Superior temporal gyrus (tissue), 1 donor: Measurements from ENCODE around the gene CPTP.

ENCODE experiments used
- DNase-seq: peaks from one replicate; pipeline ENCODE4 v3.0.0-alpha.2; 2016; ENCODE audit errors: extremely low spot score

CPTP gene

DNA sequence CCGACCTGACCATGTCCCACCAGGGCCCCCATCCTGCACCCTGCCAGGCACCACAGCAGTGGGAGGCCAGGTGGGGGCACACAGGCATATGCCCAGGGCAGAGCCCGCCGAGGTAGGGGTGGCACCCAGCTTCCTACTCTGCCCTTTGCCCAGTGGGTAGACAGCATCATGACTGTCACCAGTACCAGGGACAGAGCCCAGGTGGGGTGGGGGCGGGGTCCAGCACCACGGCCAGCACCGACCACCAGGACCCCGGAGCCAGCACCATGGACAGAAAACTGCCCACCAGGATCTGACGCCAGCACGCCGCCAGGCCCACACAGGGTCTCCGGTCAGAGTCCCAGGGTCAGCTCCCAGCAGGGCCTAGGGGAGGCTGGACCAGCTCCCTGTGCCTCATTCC is 10.2 kb downstream of the CPTP start:
- no peak for DNase-seq

DNA sequence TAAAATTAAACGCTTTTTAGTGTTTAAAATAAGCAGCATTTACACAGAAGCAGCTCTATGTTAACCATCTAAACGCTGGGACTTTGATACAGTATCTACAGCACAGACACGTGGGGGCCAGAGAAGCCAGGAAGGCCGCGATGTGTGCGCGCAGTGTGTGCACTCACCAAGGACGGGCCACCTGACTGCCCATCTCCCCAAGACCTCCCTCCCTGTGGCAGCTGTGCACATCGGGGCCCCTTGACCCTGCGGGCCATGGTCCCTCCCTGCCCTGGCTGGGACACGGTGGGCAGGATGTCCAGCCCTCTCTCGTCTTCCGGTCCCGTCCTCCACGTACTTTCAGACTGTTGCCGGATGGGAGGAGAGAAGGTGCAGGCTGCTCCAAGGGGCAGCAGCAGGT is 10.7 kb downstream of the CPTP start:
- DNase-seq = no peak

DNA sequence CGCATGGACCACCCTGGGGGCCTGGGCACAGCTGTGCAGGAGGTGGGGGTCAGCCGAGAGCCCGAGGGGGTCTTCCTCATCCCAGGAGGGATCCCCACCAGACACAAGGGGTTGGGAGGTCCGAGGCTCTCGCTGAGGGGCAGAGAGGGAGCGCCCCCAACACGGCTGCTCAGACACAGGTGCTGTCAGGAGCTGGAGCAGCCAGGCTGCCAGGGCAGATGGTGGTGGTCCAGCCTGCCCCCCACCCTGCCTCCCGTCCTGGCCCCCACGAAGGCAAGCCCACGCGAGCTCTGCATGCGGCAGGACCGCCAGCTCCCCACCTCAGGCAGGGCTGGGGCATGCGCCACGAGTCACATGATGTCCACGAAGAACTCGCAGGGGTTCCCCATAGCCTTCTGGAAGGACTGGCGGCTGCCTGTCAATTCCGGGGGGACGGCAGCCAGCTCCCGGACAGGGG is 11.2 kb downstream of the CPTP start:
- DNase-seq = no peak

DNA sequence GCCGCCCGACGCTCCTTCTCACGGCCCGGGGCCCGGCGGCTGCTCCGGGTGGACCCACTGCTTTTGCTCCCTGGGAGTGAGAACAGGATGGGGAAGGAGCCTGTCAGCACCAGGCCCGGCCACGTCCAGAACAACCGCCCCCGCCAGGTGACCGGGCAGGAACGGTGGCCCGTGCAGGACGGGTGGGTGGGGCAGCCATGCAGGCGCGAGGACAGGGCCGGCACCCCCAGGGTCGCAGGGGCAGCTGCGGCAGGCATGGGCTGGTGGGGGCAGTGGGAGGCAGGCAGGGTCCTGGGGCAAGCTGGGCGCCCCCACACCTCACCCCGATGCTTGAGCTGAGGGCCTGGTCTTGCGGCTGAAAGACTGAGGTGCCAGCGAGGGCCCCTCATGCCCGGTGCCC is 11.8 kb downstream of the CPTP start:
- no peak for DNase-seq

- DNase-seq = no peak
Observed at GRCh38 chr1:1336931-1337792, 12.6 kb downstream of the CPTP start.

- no peak for DNase-seq
Observed at GRCh38 chr1:1337793-1338147, 13.2 kb downstream of the CPTP start.

- DNase-seq = no peak
Observed at GRCh38 chr1:1338278-1338677, 13.7 kb downstream of the CPTP start.

GRCh38 chr1:1340185-1340584 is 15.6 kb downstream of the CPTP start:
- DNase-seq = no peak

- DNase-seq = no peak
Observed at GRCh38 chr1:1340791-1341548, 16.4 kb downstream of the CPTP start.

DNA sequence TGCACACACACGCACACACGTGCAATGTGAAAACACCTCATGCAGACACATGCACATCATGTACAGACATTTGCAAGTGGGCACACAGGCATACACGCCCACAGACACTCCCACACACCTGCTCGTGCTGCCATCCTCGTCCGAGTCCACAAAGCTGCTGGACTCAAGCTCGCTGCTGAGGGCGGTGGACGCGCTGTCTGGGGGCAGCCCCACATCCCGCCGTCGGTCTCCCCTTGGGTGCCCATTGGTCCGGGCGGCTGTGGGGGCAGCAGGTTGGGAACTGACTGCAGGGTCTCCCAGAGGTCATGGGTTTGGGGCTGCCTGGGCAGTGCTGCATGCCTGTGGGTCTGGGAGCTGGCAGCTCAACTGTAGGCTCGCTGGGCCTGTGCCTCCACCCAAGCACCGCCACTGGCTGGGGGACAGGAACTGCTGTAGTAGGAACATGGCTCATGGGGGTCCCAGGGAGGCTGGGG is 17.0 kb downstream of the CPTP start:
- no peak for DNase-seq

GRCh38 chr1:1342061-1342562 is 17.5 kb downstream of the CPTP start:
- no peak for DNase-seq

DNA sequence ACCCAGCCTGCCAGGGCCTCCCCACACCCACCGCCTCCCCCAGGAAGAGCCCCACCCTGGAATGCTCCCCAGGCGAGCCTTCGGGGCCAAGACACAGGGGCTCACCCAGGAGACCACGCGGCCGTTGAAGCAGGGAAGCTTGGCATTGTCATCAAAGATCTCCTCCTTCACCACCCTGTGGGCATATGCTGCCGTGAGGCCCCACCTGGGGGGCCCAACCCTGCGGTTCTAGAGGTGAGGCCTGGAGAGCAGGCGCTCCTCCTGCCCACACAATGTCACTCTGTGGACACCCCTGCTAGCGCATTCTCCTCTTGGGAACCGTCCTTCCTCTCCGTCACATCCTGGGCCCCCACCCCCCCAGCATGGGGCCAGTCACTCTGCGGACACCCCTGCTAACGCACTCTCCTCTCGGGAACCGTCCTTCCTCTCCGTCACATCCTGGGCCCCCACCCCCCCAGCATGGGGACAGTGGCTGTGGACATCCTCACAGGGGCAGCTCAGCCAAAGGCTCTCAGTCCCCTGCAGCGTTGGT is 18.0 kb downstream of the CPTP start:
- DNase-seq = no peak

- DNase-seq = no peak
Observed at GRCh38 chr1:1343811-1344421, 19.3 kb downstream of the CPTP start.

- DNase-seq = no peak
Observed at GRCh38 chr1:1344655-1345361, 20.2 kb downstream of the CPTP start.

GRCh38 chr1:1345384-1345783 is 20.8 kb downstream of the CPTP start:
- no peak for DNase-seq

DNA sequence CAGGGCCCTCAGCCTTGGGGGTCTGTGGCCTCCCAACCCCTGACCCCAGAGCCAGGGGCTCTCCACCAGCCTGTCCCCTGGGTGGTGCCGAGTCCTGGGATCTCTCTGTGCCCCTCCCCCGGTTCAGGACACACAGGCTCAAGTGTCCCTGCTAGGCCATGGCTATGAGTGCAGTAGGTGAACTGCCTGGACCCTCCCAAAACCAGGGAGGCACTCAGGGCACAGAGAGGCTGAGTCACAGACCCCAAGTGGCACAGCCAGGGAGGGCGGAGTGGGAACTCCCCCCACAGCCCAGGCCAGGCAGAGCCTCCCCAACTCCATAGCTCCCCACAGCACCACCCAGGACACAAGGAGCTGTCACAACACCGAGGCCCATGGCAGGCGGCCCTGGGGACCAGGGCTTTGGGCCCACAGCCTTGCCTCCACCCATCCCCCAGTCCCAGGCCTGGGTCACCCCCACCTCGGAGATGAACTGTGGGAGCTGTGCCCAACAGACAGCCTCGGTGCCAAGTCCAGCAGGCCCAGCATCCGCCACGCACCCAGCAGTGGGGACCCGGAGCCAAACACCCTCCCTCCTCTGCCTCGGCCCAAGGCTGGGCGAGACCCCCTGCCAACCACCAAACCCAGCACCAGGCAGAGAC is 21.4 kb downstream of the CPTP start:
- no peak for DNase-seq

DNA sequence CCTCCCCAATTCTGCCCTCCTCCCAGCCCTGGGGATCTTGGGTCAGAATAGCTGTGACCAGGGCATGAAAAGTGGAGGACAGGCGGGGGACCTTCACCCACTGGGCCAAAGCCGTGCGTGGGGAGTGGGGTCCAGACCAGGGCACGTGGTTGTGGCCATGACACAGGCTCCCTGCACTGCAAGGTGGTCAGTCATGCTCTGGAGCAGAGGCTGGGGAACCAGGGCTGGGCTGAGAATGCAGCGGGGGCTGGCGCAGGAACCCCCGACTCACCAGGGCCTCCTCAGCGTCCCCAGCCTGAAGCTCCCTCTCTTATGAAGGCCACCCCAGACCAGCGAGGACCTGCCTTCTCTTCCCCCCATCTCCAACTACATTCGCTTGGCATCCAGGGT is 21.9 kb downstream of the CPTP start:
- DNase-seq = no peak

DNA sequence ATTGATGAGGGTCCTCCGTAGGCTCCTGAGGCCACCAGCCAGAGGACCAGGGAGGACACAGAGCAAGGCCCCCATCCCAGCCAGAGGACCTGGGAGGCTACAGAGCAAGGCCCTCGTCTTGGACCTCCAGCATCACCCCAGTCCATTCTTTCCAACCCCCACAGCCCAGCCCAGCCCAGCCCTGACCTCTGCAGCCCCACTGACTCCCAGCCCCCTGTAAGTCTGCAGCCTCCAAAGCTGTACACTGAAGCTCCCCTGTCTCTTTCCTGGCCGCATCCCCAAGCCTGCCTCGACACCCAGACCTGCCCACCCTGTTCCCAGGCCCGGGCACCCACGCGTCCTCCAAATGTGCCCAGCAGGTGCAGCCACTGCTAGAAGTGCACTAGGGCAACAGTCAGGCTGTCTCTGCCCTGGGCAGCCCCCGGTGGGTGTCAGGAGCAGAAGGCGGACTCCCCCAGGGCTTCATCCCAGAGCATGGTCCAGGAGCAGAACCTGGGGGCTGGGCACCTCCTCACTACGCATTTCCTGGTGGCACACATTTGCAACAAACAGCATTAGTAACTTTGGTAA is 22.5 kb downstream of the CPTP start:
- DNase-seq = no peak

DNA sequence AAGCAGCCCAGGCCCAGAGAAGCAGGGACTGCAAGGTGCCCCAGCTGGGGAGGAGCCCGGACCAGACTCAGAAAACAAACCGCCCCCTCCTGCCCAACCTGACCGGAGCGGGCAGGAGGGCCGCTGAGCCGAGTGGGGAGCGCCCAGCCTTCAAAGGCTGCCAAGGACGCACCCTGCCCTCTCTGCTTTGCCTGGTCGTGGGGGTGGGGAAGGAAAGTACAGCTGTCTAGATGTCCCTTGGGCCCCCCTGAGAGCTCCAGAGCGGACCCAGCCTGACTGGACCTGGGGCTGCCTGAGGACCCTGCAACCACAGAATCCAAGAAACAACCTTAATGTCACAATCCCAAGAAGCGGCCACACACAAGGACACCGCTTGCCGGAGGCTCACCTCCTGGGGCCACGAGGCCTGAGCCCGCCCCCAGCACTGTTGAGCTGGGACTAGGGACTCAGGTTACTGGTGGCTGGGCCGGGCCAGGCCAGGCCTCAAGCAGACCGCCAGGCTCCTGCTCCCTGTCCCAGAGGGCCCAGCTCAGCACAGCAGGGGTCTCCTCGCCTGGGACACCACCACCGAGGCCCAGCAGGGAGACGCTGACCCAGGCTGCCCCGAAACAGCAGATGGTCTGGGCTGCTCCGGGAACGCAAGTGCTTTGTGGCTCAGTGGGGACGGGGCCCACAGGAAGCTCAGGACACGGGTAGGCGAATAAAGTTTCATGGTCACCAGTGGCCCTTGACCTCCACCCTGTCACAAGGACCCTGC is 23.2 kb downstream of the CPTP start:
- DNase-seq = no peak
